ENCODE results near the gene HIVEP3.

The HIVEP3 gene

DNA sequence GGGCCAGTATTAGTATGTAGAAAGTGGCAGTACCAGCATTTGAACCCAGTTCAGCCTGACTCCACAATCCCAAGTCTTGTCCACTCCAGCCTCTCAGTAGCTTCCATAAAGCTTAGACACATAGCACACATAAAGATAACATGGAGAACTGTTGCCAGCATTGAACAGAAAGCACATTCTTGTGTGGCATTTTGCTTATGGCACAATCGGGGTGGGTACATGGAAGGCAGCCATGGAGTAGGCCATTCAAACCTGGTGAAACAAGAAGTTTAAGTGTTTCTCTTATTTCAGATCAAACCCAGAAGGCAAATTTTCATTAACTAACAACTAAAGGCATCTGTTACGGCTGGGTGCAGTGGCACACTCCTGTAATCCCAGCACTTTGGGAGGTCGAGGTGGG, 102.7 kb downstream of the HIVEP3 start:
- in situ Hi-C loops (cut with MboI; ENCODE audit: low sequenced_read_pairs) = no loop called here

DNA sequence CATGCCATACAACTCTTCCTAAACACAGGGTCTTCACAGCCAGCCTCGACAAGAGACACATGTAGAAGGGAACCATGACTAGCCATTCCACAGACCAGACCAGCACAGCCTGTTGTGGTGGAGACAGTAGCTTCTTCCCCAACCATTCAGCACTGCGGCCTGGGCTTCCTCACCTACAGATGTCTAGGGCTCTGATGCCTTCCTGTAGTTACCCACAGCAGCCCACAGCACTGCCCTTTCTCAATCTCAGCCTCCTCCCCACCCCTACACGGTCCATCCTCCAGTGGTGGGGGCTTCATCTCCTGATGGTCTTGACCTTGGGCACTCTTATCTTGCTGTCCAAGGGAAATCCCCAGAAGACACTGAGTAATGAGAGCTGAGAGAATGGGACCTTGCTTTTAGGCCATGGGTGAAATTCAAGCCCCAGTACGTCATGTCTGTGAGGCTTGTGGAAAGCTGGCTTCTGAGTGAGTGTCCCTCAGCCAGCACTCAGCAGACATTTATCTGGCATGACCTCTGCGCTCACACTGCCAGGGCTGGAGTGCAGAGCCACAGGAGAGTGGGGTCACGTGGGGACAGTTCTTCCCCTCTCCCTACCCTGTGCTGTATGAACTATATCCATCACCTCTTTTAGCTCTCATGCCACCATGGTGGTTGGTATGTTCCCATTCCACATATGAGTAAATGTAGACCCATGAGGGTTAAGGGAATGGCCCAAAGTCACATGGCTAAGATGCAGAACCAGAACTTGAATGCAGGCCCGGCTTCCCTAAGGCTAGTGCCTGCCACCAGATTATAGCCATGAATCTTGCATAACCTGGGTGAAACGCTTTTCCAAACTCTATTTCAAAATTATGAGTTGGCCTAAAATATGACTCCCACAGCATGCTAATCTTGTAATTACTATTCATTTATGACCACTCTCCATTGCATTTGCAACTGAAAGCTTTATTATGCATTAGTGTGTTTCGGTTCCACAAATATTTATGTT, 104.7 kb downstream of the HIVEP3 start:
- in situ Hi-C loops (cut with MboI; ENCODE audit: low sequenced_read_pairs) = no loop called here

- in situ Hi-C loops (cut with MboI; ENCODE audit: low sequenced_read_pairs) = no loop called here
Measured at GRCh38 chr1:41813226-41813625, 105.5 kb downstream of the HIVEP3 start.

DNA sequence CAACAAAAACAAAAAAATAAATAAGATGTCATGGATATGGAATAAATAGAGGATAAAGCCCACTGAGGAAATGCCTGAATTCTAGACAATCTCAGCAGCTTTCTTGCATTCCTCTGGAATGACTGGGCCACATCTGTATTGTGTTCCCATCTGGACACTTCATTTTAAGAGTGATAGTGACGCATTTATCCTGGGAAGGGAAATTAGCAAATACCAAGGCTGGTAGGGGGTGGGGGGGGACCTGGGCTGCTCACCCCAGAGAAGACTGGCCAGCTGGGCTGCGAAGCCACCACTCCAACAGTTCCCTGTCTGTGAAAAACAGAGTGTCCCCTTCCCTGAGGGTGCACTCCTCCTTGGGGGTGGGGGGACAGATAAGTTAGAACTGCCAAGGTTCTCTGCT, 106.3 kb downstream of the HIVEP3 start:
- in situ Hi-C loops (cut with MboI; ENCODE audit: low sequenced_read_pairs) = no loop called here

DNA sequence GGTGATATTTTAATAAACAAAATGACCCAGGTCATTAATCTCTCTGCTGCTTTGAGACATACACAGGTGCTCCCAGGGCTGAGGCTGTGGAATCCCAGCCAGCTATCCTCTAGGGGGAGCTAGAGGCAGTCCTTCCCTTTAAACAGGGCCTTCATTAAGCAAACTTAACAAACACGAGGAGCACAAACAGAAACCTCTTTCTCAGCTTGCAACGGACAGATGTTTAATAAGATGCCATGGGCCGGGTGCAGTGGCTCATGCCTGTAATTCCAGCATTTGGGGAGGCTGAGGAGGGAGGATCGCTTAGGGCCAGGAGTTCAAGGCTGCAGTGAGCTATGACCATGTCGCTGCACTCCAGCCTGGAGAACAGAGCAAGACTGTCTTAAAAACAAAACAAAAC, 106.7 kb downstream of the HIVEP3 start:
- in situ Hi-C loops (cut with MboI; ENCODE audit: low sequenced_read_pairs) = no loop called here

DNA sequence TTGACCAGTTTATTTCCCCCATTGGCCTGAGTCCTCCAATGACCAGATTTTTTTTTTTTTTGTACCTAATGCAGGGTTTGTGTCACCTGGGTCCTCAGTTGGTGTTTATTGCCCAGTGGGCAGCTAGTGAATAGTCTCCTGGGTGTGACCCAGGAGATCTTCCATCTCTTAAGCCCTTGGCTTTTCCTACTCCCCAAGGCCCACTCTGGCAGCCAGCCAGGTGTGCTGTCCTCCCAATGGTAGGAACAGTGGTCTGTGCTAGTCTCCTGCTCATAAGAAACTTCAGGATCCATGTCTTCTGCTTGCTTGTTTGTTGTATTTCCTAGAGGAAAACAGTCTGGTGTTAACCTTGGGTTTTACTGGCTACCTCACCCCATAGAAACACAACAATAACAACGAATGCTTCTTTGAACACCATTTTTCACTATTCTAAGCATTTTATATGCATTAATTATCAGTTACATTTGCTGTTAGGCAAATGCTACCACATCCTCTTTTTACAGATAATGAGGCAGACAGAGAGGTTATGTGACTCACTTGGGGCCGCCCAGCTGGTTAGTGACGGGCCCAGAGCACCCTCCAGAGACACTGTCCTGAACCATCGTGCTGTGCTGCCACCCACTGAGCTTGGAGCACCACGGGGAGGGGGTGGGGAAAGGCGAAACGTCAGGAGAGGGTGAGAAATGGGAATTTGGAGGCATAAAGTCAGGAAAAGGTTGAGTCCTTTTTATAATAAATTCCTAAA, 107.5 kb downstream of the HIVEP3 start:
- in situ Hi-C loops (cut with MboI; ENCODE audit: low sequenced_read_pairs) = no loop called here

GRCh38 chr1:41810446-41810845, 108.3 kb downstream of the HIVEP3 start:
- in situ Hi-C loops (cut with MboI; ENCODE audit: low sequenced_read_pairs) = no loop called here

DNA sequence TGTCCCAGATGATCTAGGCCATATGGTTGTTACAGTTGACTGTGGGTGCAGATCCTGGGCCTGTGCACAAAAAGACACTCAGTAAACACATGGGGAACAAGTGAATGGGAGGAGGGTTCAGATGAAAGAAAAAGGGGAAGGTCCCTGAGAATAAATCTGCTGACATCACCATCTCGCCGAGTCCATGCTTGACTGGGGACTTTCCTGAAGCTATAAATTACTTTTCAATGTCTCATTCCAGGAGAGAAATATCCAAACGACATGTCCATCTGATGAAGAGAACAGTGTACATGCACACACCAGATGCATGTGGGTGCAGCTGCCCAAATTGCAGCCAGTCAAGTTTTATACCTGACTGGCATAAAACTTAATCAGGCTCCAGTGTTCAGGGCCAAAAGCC, 109.0 kb downstream of the HIVEP3 start:
- in situ Hi-C loops (cut with MboI; ENCODE audit: low sequenced_read_pairs) = no loop called here

- in situ Hi-C loops (cut with MboI; ENCODE audit: low sequenced_read_pairs) = no loop called here
Measured at GRCh38 chr1:41807390-41807789, 111.3 kb downstream of the HIVEP3 start.

DNA sequence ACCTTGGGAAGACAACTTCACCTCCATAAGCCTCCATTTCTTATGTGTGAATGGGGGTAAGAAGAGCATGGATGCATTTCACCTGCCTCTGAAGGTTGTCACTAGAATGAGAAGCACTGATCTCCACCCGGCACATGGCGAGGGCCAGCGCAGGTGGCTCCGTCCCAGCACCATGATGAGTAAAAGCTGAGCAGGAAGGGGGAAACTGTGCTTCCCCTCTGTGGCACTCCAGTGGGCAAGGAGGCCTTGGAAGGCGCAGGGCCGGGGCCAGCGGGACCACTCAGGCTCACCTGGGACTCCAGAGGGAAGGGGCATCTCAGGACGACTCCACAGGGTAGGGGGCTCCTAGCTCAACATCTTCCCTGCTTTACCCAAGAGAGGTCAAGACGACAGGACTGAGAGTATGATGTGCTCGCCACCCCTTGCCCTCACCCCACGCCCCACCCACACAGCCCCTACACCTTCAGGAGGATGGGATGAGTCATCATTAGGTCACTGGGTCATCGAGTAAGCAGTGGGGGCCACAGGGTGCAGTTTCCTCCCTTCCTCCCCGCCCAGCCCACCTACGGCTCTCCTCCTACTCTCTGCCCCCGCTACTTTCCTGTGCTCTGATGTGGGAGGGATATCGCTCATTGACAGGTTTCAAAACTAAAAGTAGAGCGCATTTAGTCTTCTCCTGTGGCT, 112.1 kb downstream of the HIVEP3 start:
- in situ Hi-C loops (cut with MboI; ENCODE audit: low sequenced_read_pairs) = no loop called here

DNA sequence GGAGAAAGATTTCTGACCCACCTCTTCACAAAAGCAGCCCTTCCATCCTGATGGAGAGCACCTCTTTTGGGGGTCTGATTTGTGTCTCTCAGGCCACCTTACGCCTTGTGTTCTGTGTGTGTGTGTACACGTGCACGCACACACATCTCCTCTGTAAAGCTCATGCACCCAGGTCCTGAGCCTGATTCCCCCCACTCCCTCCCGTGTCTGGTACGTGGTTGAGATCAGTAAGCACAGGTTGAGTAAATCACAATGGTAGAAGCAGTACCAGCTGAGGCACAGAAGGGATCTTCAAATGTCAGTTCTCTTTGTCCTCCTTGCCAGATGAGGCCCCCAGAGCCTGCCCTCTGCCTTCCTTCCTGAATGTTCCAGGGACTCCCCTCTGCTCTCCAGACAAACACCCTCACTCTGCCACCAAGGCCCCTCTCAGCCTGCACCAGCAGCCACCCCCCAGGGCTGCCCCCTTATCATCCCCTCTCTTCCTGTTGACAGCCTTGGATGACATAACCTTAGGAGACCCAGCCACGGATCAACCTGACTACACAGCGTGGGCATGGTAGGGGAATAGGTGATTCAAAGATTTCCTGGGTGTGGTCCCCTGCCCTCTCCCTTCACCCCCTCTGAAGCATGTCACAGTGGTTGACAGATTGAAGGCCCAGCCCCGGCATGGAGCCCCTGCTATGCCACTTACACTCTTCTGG, 112.8 kb downstream of the HIVEP3 start:
- in situ Hi-C loops (cut with MboI; ENCODE audit: low sequenced_read_pairs) = no loop called here

- in situ Hi-C loops (cut with MboI; ENCODE audit: low sequenced_read_pairs) = no loop called here
Measured at GRCh38 chr1:41804176-41804575, 114.5 kb downstream of the HIVEP3 start.

DNA sequence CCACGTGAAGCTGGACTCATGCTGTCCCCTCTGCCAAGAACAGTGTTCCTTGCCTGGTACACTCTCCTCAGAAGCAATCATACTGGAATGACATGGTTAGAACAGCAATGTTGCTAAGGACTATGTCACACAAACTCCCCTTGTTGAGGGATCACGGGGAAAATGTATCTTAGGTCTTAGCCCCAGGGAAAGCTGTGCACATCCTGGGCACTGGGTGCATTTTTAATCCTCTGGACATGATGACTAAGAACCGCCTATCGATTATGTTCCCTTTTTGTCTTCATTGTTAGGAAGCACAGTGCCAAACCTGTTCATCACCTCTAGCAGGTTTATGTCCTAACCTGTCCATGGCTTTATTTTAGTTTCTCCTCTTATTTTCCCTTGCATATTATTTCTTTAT, 115.1 kb downstream of the HIVEP3 start:
- in situ Hi-C loops (cut with MboI; ENCODE audit: low sequenced_read_pairs) = no loop called here

GRCh38 chr1:41802532-41803501, 115.9 kb downstream of the HIVEP3 start:
- in situ Hi-C loops (cut with MboI; ENCODE audit: low sequenced_read_pairs) = no loop called here

- in situ Hi-C loops (cut with MboI; ENCODE audit: low sequenced_read_pairs) = no loop called here
Measured at GRCh38 chr1:41800311-41800829, 118.4 kb downstream of the HIVEP3 start.

DNA sequence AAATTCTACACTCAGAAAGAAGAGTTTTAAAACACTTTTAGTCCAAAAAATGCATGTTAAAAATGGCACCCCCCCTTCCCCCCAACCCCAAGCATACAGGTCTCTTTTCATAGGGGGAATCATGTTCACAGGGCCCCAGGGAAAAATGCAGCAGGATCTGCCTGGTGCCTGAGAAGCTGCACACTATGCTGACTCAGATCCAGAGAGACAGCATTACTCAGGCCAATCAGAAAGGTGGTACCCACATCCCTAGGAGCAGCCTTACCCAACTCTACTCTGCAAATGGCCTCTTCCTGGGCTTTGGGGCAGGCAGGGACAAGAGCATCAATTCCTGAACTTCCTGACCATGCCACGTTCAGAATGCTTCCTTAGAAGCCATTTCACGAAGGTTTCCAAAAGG, 119.0 kb downstream of the HIVEP3 start:
- in situ Hi-C loops (cut with MboI; ENCODE audit: low sequenced_read_pairs) = loop anchor here (5.0 kb wide), 1 partner anchor 227 kb away; no protein-coding TSS in a partner anchor

DNA sequence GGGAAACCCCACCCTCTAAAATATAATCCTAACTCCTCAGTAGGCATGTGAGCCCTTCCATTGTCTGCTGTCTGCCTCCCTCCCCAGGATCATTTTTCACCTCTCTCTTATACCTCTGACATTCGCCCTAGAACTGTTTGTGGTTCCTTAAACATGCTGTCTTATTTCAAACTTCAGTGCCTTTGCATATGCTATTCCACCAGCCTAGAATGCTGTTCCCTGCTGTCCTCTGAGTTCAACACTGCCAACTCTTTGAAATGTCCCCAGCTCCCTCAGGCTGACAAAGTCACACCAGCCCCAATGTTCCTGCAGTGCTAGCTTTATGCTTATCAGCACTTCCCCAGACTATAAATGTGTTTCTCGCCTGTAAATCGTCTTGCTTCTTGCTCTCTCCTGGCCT, 119.5 kb downstream of the HIVEP3 start:
- in situ Hi-C loops (cut with MboI; ENCODE audit: low sequenced_read_pairs) = loop anchor here (5.0 kb wide), 1 partner anchor 227 kb away; no protein-coding TSS in a partner anchor

- in situ Hi-C loops (cut with MboI; ENCODE audit: low sequenced_read_pairs) = loop anchor here (5.0 kb wide), 1 partner anchor 223 kb away; no protein-coding TSS in a partner anchor
Measured at GRCh38 chr1:41795205-41795762, 123.4 kb downstream of the HIVEP3 start.

- in situ Hi-C loops (cut with MboI; ENCODE audit: low sequenced_read_pairs) = no loop called here
Measured at GRCh38 chr1:41794031-41794430, 124.7 kb downstream of the HIVEP3 start.

Measured in HL-60/S4 (cell line).